Loucy (cell line): Measurements from ENCODE around the gene SLC6A11.

Source experiments
- CTCF ChIP-seq: fragments of 200-600 bp; sonication (generic); conservative IDR thresholded peaks from 2 replicates; pipeline ENCODE4 v1.5.1; 2014; ENCODE audit warnings: mild to moderate bottlenecking, antibody characterized with exemption, low read length
- EZH2phosphoT487 ChIP-seq: fragments of 200-600 bp; IDR thresholded peaks from 2 replicates; pipeline ENCODE4 v1.6.1; 2018; ENCODE audit warnings: antibody characterized with exemption, mild to moderate bottlenecking, moderate library complexity, borderline replicate concordance

GRCh38 chr3:10804183-10804648 is 11.8 kb upstream of the SLC6A11 start:
- TF ChIP-seq CTCF (no peak), EZH2phosphoT487 (no peak)
